Astrocyte (in vitro differentiated cells and primary cell): ENCODE data around the gene DNAH17. TPM values are rescaled to one million over a fixed set of nuclear protein-coding genes. Genes with fewer than 3 reads are reported as not detected.

Source experiments
- DNase-seq: peaks from one replicate; pipeline ENCODE4 v3.0.0-alpha.2; 2010; ENCODE audit warnings: low read depth
- FAIRE-seq: peaks from 2 replicates; lab custom pipeline; 2011; peaks lifted over from hg19 to GRCh38; lab: Jason Lieb, UNC
- H2AFZ ChIP-seq: 2 replicates; pipeline ENCODE4 v1.6.0; 2012; ENCODE audit warnings: low read depth, low read length, inconsistent platforms
- H3K27ac ChIP-seq: 2 replicates; pipeline ENCODE4 v1.5.1; 2011; ENCODE audit warnings: low read depth, low read length, inconsistent platforms
- H3K27me3 ChIP-seq: 2 replicates; pipeline ENCODE4 v1.6.0; 2011; ENCODE audit warnings: low read length, inconsistent platforms; ENCODE audit not compliant: insufficient read depth
- H3K36me3 ChIP-seq: 2 replicates; pipeline ENCODE4 v1.5.1; 2011; ENCODE audit warnings: low read length, inconsistent platforms; ENCODE audit not compliant: insufficient read depth
- H3K4me1 ChIP-seq: 2 replicates; pipeline ENCODE4 v1.5.1; 2011; ENCODE audit warnings: low read length, inconsistent platforms; ENCODE audit not compliant: insufficient read depth
- H3K4me2 ChIP-seq: 2 replicates; pipeline ENCODE4 v1.6.0; 2012; ENCODE audit warnings: low read length, inconsistent platforms
- H3K4me3 ChIP-seq: 2 replicates; pipeline ENCODE4 v1.5.1; 2011; ENCODE audit warnings: low read depth, mild to moderate bottlenecking, low read length, inconsistent platforms; ENCODE audit not compliant: insufficient read depth
- H3K79me2 ChIP-seq: 2 replicates; pipeline ENCODE4 v1.6.0; 2012; ENCODE audit warnings: mild to moderate bottlenecking, low read length, inconsistent platforms; ENCODE audit not compliant: insufficient read depth
- H3K9ac ChIP-seq: 2 replicates; pipeline ENCODE4 v1.6.0; 2012; ENCODE audit warnings: mild to moderate bottlenecking, low read length, inconsistent platforms
- H3K9me3 ChIP-seq: 2 replicates; pipeline ENCODE4 v1.5.1; 2012; ENCODE audit warnings: low read depth, mild to moderate bottlenecking, low read length, inconsistent platforms; ENCODE audit not compliant: insufficient read depth
- H4K20me1 ChIP-seq: 2 replicates; pipeline ENCODE4 v1.6.0; 2012; ENCODE audit warnings: low read length, inconsistent platforms; ENCODE audit not compliant: insufficient read depth
- H3K27ac Mint-ChIP-seq: one replicate; pipeline ENCODE4 v1.8.0; 2021; ENCODE audit warnings: mild to moderate bottlenecking, mixed read lengths; ENCODE audit not compliant: unreplicated experiment
- H3K27me3 Mint-ChIP-seq: one replicate; pipeline ENCODE4 v1.8.0; 2021; ENCODE audit warnings: low read depth, mixed read lengths; ENCODE audit not compliant: unreplicated experiment
- H3K36me3 Mint-ChIP-seq: one replicate; pipeline ENCODE4 v1.8.0; 2021; ENCODE audit warnings: low read depth, mixed read lengths; ENCODE audit not compliant: unreplicated experiment
- H3K4me1 Mint-ChIP-seq: one replicate; pipeline ENCODE4 v1.8.0; 2021; ENCODE audit warnings: low read depth, mixed read lengths; ENCODE audit not compliant: unreplicated experiment
- H3K4me3 Mint-ChIP-seq: one replicate; pipeline ENCODE4 v1.8.0; 2021; ENCODE audit warnings: mild to moderate bottlenecking, moderate library complexity, mixed read lengths; ENCODE audit not compliant: unreplicated experiment
- H3K9me3 Mint-ChIP-seq: one replicate; pipeline ENCODE4 v1.8.0; 2021; ENCODE audit warnings: mild to moderate bottlenecking, mixed read lengths; ENCODE audit not compliant: unreplicated experiment
- EZH2 ChIP-seq: IDR thresholded peaks from 2 replicates; pipeline ENCODE4 v1.6.1; 2012; ENCODE audit warnings: mild to moderate bottlenecking, low read length, inconsistent platforms; ENCODE audit not compliant: insufficient read depth
- total RNA-seq: library from RNA; stranded (reverse); gene quantifications from 2 replicates; pipeline ENCODE4 v1.2.1, GENCODE V29; 2021
- TF ChIP-seq, protein P1 (sequence below): IDR thresholded peaks from 2 replicates; pipeline ENCODE4 v1.5.1; 2011; ENCODE audit warnings: low read depth, mild to moderate bottlenecking, inconsistent platforms, low read length, moderate library complexity; ENCODE audit not compliant: insufficient read depth

DNAH17 gene
- total RNA-seq, 1 donor from 2014 or later = 0.14 TPM

GRCh38 chr17:78462148-78462547 lies 115.0 kb downstream of the DNAH17 start:
- Histone ChIP-seq H3K9me3 (peaks cover under 1% of the 10 kb centered on the region), H3K27ac (no peak overlapping the region), H3K4me3 (no peak overlapping the region), H3K27me3 (no peaks in the 10 kb centered on the region), H2AFZ (no peak overlapping the region), H3K4me1 (no peaks in the 10 kb centered on the region), H3K4me2 (no peak overlapping the region), H3K9ac (no peak overlapping the region), H3K36me3 (no peaks in the 10 kb centered on the region), H3K79me2 (no peaks in the 10 kb centered on the region), H4K20me1 (no peaks in the 10 kb centered on the region)
- peaks cover 24% of the 10 kb centered on the region for H3K27me3 Mint-ChIP-seq
- peaks cover 3% of the 10 kb centered on the region for H3K9me3 Mint-ChIP-seq
- TF ChIP-seq, protein P1, sequence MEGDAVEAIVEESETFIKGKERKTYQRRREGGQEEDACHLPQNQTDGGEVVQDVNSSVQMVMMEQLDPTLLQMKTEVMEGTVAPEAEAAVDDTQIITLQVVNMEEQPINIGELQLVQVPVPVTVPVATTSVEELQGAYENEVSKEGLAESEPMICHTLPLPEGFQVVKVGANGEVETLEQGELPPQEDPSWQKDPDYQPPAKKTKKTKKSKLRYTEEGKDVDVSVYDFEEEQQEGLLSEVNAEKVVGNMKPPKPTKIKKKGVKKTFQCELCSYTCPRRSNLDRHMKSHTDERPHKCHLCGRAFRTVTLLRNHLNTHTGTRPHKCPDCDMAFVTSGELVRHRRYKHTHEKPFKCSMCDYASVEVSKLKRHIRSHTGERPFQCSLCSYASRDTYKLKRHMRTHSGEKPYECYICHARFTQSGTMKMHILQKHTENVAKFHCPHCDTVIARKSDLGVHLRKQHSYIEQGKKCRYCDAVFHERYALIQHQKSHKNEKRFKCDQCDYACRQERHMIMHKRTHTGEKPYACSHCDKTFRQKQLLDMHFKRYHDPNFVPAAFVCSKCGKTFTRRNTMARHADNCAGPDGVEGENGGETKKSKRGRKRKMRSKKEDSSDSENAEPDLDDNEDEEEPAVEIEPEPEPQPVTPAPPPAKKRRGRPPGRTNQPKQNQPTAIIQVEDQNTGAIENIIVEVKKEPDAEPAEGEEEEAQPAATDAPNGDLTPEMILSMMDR = no peak
- no peak for TF ChIP-seq EZH2
- H3K4me1 Mint-ChIP-seq = no peaks in the 10 kb centered on the region
- H3K36me3 Mint-ChIP-seq = no peaks in the 10 kb centered on the region
- FAIRE-seq (no peak), DNase-seq (no peak)
- no peak overlapping the region for H3K27ac Mint-ChIP-seq
- H3K4me3 Mint-ChIP-seq = no peak overlapping the region

DNA sequence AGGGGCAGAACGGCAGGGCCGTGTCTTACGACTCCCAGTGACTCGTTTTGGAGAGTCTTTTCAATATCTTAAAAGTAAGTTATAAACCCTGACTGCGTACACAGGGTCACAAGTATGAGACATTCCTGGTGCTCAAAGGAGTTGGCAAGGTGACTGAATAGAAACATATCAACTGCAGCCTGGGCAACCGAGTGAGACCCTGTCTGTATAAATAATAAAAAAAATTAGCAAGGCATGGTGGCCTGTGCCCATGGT lies 115.5 kb downstream of the DNAH17 start:
- no peaks in the 10 kb centered on the region for H3K79me2 ChIP-seq
- no peak for TF ChIP-seq EZH2
- TF ChIP-seq, protein P1 = no peak
- H3K4me2 ChIP-seq = no peak overlapping the region
- no peaks in the 10 kb centered on the region for H3K9me3 ChIP-seq
- H3K4me1 ChIP-seq = no peaks in the 10 kb centered on the region
- H3K27ac ChIP-seq = no peak overlapping the region
- no peaks in the 10 kb centered on the region for H3K36me3 Mint-ChIP-seq
- H4K20me1 ChIP-seq = no peaks in the 10 kb centered on the region
- H3K4me3 Mint-ChIP-seq = no peak overlapping the region
- no peaks in the 10 kb centered on the region for H3K27me3 ChIP-seq
- H3K9me3 Mint-ChIP-seq = peaks cover 3% of the 10 kb centered on the region
- DNase-seq (no peak), FAIRE-seq (no peak)
- H3K27me3 Mint-ChIP-seq = peaks cover 24% of the 10 kb centered on the region
- H3K36me3 ChIP-seq = no peaks in the 10 kb centered on the region
- H3K27ac Mint-ChIP-seq = no peak overlapping the region
- H2AFZ ChIP-seq = no peak overlapping the region
- no peaks in the 10 kb centered on the region for H3K4me1 Mint-ChIP-seq
- no peak overlapping the region for H3K4me3 ChIP-seq
- no peak overlapping the region for H3K9ac ChIP-seq

DNA sequence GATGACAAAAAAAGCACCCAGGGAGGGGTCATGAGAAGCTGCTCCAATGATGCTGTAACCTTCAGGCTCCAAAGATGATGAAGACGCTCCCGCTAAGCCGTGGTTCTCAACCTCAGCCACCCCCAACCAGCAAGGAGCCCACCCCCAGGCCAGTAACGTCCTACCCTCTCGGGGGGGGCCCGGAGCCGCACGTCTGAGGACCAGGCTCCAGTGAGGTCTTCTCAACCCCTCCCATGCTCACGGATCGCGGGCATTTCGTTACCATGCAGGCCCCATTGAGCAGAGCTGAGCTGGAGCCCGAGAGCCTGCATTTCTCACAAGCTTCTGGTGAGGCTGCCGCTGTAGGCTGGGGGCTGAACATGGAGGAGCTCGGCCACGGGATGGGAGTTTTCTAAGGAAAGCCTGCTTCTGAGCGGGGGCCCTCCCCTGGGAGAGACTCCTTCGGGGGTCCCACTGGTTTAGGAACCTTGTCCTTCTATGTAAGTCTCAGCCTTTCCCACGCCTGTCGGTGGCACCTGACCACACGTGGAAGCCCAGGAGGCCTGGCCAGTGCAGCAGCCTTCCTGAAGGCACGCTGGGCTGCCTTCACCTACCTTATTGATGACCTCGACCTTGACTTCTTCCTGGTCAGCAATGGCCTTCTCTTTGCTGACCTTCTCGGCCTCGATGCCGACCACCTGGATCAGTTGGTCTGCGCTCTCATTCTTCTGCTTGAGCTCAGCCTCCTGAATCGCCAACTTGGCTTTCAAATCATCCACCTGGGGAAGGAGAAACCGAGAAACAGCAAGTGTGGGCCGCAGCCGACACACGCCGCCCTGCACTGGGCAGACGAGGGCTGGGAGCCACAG lies 116.0 kb downstream of the DNAH17 start:
- no peak for FAIRE-seq
- no peak overlapping the region for H3K4me3 Mint-ChIP-seq
- no peaks in the 10 kb centered on the region for H3K9me3 ChIP-seq
- TF ChIP-seq EZH2 = no peak
- TF ChIP-seq, protein P1 = no peak
- no peak overlapping the region for H3K4me3 ChIP-seq
- no peak overlapping the region for H3K27ac ChIP-seq
- H3K9ac ChIP-seq = no peak overlapping the region
- peaks cover 27% of the 10 kb centered on the region for H3K27me3 Mint-ChIP-seq
- H3K36me3 Mint-ChIP-seq = no peaks in the 10 kb centered on the region
- no peak for DNase-seq
- H3K9me3 Mint-ChIP-seq = peaks cover 3% of the 10 kb centered on the region
- H3K79me2 ChIP-seq = no peaks in the 10 kb centered on the region
- H3K4me1 ChIP-seq = no peaks in the 10 kb centered on the region
- no peaks in the 10 kb centered on the region for H3K4me1 Mint-ChIP-seq
- H3K4me2 ChIP-seq = no peak overlapping the region
- no peak overlapping the region for H2AFZ ChIP-seq
- H3K27ac Mint-ChIP-seq = no peak overlapping the region
- H3K36me3 ChIP-seq = no peaks in the 10 kb centered on the region
- peaks cover 2% of the 10 kb centered on the region for H3K27me3 ChIP-seq
- no peaks in the 10 kb centered on the region for H4K20me1 ChIP-seq
